Measurements from ENCODE around the gene LAMTOR3.

LAMTOR3 gene

DNA sequence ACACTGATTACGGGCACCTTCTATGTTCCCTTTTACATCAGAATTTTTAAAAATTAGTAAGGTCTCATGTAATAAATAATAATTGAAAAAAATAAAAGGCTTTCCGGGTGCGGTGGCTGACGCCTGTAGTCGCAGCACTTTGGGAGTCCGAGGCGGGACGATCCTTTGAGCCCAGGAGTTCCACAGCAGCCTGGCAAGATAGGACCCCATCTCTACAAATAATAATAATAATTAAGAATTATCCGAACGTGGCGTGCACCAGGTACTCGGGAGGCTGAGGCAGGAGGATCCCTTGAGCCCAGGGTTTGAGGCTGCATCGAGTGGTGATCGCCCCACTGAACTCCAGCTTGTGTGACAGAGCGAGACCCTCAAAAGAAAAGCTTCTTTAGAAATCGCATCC is 771 bp upstream of the LAMTOR3 start:
- Histone ChIP-seq H3K27ac (peak overlapping the region; percentile 35), H3K79me2 (ENCODE audit: insufficient read depth, low read depth) (peaks cover 40% of the 10 kb centered on the region), H2AFZ (ENCODE audit: low read depth) (peak overlapping the region; percentile 84), H3K36me3 (ENCODE audit: insufficient read depth) (no peaks in the 10 kb centered on the region), H3K9ac (no peak overlapping the region), H3K27me3 (ENCODE audit: insufficient read depth, low read depth) (no peaks in the 10 kb centered on the region), H3K4me2 (peak overlapping the region; percentile 96), H3K4me1 (ENCODE audit: low read depth, poor library complexity, severe bottlenecking) (peaks cover 28% of the 10 kb centered on the region), H4K20me1 (ENCODE audit: insufficient read depth) (no peaks in the 10 kb centered on the region; the same call in 1 of the 2 replicates), H3K4me3 (IDR thresholded peaks at IDR 0.05; ENCODE audit: insufficient read depth, low read depth, low read length) (no peak overlapping the region)
- TF ChIP-seq CTCF (conservative IDR thresholded peaks at IDR 0.05; ENCODE audit: low read depth, low read length) = no peak

DNA sequence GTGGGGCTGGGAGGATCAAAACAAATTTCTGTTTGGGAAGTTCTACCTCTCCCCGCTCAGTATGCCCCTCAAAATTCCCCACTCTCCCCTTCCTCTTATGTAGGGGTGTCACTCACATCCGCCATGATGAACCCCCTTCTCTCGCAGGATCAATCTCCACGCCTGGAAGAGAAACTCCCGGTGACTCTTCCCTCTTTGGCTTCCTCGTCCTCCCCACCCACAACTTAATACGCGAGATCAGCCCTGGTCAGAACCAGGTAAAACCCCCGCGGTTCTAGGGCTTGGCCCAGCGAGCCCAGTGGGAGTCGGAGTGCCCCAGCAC is 427 bp downstream of the LAMTOR3 start:
- no peak for TF ChIP-seq CTCF (conservative IDR thresholded peaks at IDR 0.05; ENCODE audit: low read depth, low read length)

DNA sequence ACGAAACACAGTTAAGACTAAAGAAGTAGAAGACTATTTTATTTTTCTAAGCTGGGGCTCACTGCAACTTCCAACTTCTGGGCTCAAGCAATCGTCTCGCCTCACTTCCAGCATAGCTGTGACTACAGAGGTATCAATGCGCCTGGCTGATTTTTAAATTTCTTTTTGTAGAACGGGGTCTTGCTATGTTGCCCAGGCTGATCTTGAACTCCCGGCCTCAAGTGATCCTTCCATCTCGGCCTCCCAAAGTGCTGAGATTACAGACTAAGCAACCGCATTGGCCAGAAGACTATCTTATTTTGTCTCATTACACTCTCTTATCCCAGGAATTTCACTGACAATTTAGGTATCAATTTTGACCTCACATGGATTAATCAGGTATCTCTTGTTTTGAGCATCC is 1.2 kb downstream of the LAMTOR3 start:
- Histone ChIP-seq H3K27me3 (ENCODE audit: insufficient read depth, low read depth) (no peaks in the 10 kb centered on the region), H3K4me2 (peak overlapping the region; percentile 66), H3K36me3 (ENCODE audit: insufficient read depth) (no peaks in the 10 kb centered on the region), H3K79me2 (ENCODE audit: insufficient read depth, low read depth) (peaks cover 43% of the 10 kb centered on the region), H3K4me3 (IDR thresholded peaks at IDR 0.05; ENCODE audit: insufficient read depth, low read depth, low read length) (no peak overlapping the region), H3K27ac (no peak overlapping the region), H2AFZ (ENCODE audit: low read depth) (no peak overlapping the region), H3K9ac (peak overlapping the region; percentile 78; the same call in 1 of the 2 replicates), H4K20me1 (ENCODE audit: insufficient read depth) (no peaks in the 10 kb centered on the region; the same call in 1 of the 2 replicates), H3K4me1 (ENCODE audit: low read depth, poor library complexity, severe bottlenecking) (peaks cover 28% of the 10 kb centered on the region)
- no peak for TF ChIP-seq CTCF (conservative IDR thresholded peaks at IDR 0.05; ENCODE audit: low read depth, low read length)

More for the DNA sequence above, 427 bp downstream of the LAMTOR3 start:
- Histone ChIP-seq H2AFZ (ENCODE audit: low read depth) (peak overlapping the region; percentile 81), H3K27me3 (ENCODE audit: insufficient read depth, low read depth) (no peaks in the 10 kb centered on the region), H3K27ac (peak overlapping the region; percentile 59), H3K36me3 (ENCODE audit: insufficient read depth) (no peaks in the 10 kb centered on the region), H3K4me1 (ENCODE audit: low read depth, poor library complexity, severe bottlenecking) (peaks cover 28% of the 10 kb centered on the region), H3K4me3 (IDR thresholded peaks at IDR 0.05; ENCODE audit: insufficient read depth, low read depth, low read length) (no peak overlapping the region), H4K20me1 (ENCODE audit: insufficient read depth) (no peaks in the 10 kb centered on the region; the same call in 1 of the 2 replicates), H3K9ac (peak overlapping the region; percentile 78), H3K4me2 (peak overlapping the region; percentile 66), H3K79me2 (ENCODE audit: insufficient read depth, low read depth) (peaks cover 43% of the 10 kb centered on the region)

- Histone ChIP-seq H3K9ac (no peak overlapping the region), H3K27ac (no peak overlapping the region), H3K36me3 (ENCODE audit: insufficient read depth) (no peaks in the 10 kb centered on the region), H4K20me1 (ENCODE audit: insufficient read depth) (0 out of 2 replicates have a peak, but pooled peaks cover 4% of the 10 kb centered on the region), H2AFZ (ENCODE audit: low read depth) (no peak overlapping the region), H3K4me2 (no peak overlapping the region), H3K79me2 (ENCODE audit: insufficient read depth, low read depth) (peaks cover 43% of the 10 kb centered on the region), H3K4me1 (ENCODE audit: low read depth, poor library complexity, severe bottlenecking) (peaks cover 28% of the 10 kb centered on the region), H3K4me3 (IDR thresholded peaks at IDR 0.05; ENCODE audit: insufficient read depth, low read depth, low read length) (no peak overlapping the region), H3K27me3 (ENCODE audit: insufficient read depth, low read depth) (no peaks in the 10 kb centered on the region)
- TF ChIP-seq CTCF (conservative IDR thresholded peaks at IDR 0.05; ENCODE audit: low read depth, low read length) = no peak
Measured at GRCh38 chr4:99891351-99891750, 2.9 kb downstream of the LAMTOR3 start.
